Tibial nerve (tissue), 4 donors: ENCODE data around the gene GPR55. TPM values are rescaled to one million over a fixed set of nuclear protein-coding genes. Genes with fewer than 3 reads are reported as not detected.

Experiments
- DNase-seq, 2 donors: peaks; one replicate each; pipeline ENCODE4 v3.0.0-alpha.2; 2019; ENCODE audit warnings: low spot score in 2 of 2
- H3K27ac ChIP-seq, 4 donors: fragments of 200-600 bp; sonication (generic) in 3 of 4; one replicate each; pipeline ENCODE4 v1.5.1; 2017 to 2019; ENCODE audit warnings: mild to moderate bottlenecking in 1 of 4
- H3K27me3 ChIP-seq, 2 donors: fragments of 200-600 bp; sonication (generic) in 1 of 2; one replicate each; pipeline versions ENCODE4 v1.5.1 to v1.6.0; 2017 to 2019
- H3K36me3 ChIP-seq, 3 donors: fragments of 200-600 bp; sonication (generic); one replicate each; pipeline ENCODE4 v1.5.1; 2018 to 2019
- H3K4me1 ChIP-seq, 4 donors: fragments of 200-600 bp; sonication (generic) in 3 of 4; one replicate each; pipeline ENCODE4 v1.5.1; 2017 to 2019
- H3K4me3 ChIP-seq, 4 donors: fragments of 200-600 bp; sonication (generic) in 3 of 4; one replicate each; pipeline ENCODE4 v1.5.1; 2017 to 2019; ENCODE audit warnings: mild to moderate bottlenecking in 1 of 4, moderate library complexity in 1 of 4
- H3K9me3 ChIP-seq, 4 donors: fragments of 200-600 bp; sonication (generic) in 3 of 4; one replicate each; pipeline ENCODE4 v1.5.1; 2017 to 2019
- CTCF ChIP-seq, 5 experiments: fragments of 200-600 bp in 3 of 5; fragments of 450-650 bp in 2 of 5; sonication (generic) in 3 of 5; IDR thresholded peaks; one replicate each; pipeline ENCODE4 v1.5.1; 2016 to 2019; ENCODE audit warnings: antibody characterized with exemption in 5 of 5, mild to moderate bottlenecking in 3 of 5, moderate library complexity in 2 of 5
- EP300 ChIP-seq, 2 donors: sonication (generic); formaldehyde crosslinking; IDR thresholded peaks; one replicate each; pipeline ENCODE4 v1.6.1; 2017; ENCODE audit warnings: antibody characterized with exemption in 2 of 2, mild to moderate bottlenecking in 1 of 2
- POLR2A ChIP-seq, 2 donors: fragments of 450-650 bp; IDR thresholded peaks; one replicate each; pipeline ENCODE4 v1.6.1; 2017; ENCODE audit warnings: antibody characterized with exemption in 2 of 2, mild to moderate bottlenecking in 2 of 2, moderate library complexity in 2 of 2
- WGBS, 2 donors: methylation state at CpG; one replicate each; pipeline ENCODE4 v1.1.5; 2018; 5-methylcytosine and 5-hydroxymethylcytosine counted together
- total RNA-seq, 4 donors: library from RNA; depleted of rRNA; stranded (reverse); fragments of >200 nt; gene quantifications; one replicate each; pipeline ENCODE4 v1.1.0, GENCODE V29; 2016

Gene GPR55
- total RNA-seq, 4 donors from 2014 or later, result 0.21 TPM; not detected in 3

- H3K36me3 ChIP-seq, result no peaks in the 10 kb centered on the region
- no peak for TF ChIP-seq POLR2A (IDR thresholded peaks at IDR 0.05)
- no peak for TF ChIP-seq EP300 (IDR thresholded peaks at IDR 0.05)
- no peak for TF ChIP-seq CTCF (IDR thresholded peaks at IDR 0.05)
- H3K27me3 ChIP-seq, result peaks cover 0 to 28% of the 10 kb centered on the region in 2 donors
- H3K27ac ChIP-seq, result no peak overlapping the region
- WGBS, 2 donors, result 89 to 91% methylated on average over 5 of the region's 5 CpGs
- H3K4me3 ChIP-seq, result no peak overlapping the region
- peaks cover 0 to 30% (median 17%) of the 10 kb centered on the region in 4 donors for H3K4me1 ChIP-seq
- no peak for DNase-seq
- peaks cover 0 to 15% (median 0%) of the 10 kb centered on the region in 4 donors for H3K9me3 ChIP-seq
These were observed 62.8 kb downstream of the GPR55 start for GRCh38 chr2:230862292-230862691.

DNA sequence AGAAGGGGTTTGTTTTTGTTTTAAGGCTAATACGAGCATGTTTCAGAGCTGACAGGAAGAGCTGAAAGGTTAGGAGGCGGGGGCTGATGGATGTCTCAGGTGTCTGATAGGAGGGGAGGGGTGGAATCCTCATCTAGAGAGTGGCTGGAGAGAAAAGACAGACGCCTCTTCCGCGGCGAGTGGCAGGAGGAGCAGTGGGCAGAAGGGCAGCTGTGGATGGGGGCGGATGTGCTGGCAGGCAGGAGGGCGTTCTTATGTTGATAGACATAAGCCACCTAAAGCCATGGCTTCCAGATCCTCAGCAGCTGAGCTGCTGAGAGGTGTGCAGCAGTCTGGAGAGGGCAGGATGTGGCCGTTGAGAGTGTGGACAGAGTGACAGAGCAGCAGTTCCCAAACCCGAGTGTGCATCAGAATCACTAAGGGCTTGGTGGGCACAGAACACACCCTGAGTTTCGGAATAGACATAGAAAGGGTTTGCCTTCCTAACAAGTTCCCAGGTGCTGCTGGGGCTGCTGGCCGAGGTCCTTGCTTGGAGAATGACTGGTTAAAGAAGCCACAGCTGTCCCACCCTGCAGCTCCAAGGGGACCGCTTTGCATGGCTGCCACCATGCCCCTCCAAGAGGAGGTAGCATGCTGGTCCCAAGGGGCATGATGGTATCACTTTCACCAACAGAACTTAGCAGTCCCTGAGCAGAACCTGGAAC, 63.3 kb downstream of the GPR55 start:
- WGBS, 2 donors, result 39 to 43% methylated on average over 13 of the region's 13 CpGs
- H3K36me3 ChIP-seq, result no peaks in the 10 kb centered on the region
- TF ChIP-seq POLR2A (IDR thresholded peaks at IDR 0.05), result no peak
- no peak for TF ChIP-seq CTCF (IDR thresholded peaks at IDR 0.05)
- no peak for TF ChIP-seq EP300 (IDR thresholded peaks at IDR 0.05)
- H3K9me3 ChIP-seq, result peaks cover 0 to 15% (median 0%) of the 10 kb centered on the region in 4 donors
- no peak overlapping the region for H3K27ac ChIP-seq
- no peak for DNase-seq
- peaks cover 0 to 34% of the 10 kb centered on the region in 2 donors for H3K27me3 ChIP-seq
- no peak overlapping the region for H3K4me3 ChIP-seq
- peaks cover 0 to 24% (median 14%) of the 10 kb centered on the region in 4 donors for H3K4me1 ChIP-seq

Other genes with a start within 250 kb of the GPR55 start
- gene CAB39, start 212.4 kb downstream of the GPR55 start, total RNA-seq, result 10 to 100 TPM; 60.0 to 82.2 (median 69.7) TPM
- gene ITM2C, start 60.3 kb downstream of the GPR55 start, total RNA-seq, result 100 to 1,000 TPM in 3 of 4 donors, 10 to 100 TPM in 1; 80.1 to 146 (median 128) TPM
- gene SPATA3, start 70.9 kb upstream of the GPR55 start, total RNA-seq, result not detected
- gene C2orf72, start 112.3 kb upstream of the GPR55 start, total RNA-seq, result 1 to 10 TPM in 1 of 4 donors, under 1 TPM in 2, not detected in 1; 0.20 to 2.6 (median 0.42) TPM
- 10 to 100 TPM; 47.9 to 79.3 (median 61.9) TPM for gene PSMD1, start 131.6 kb upstream of the GPR55 start, total RNA-seq
- under 1 TPM in 3 of 4 donors, not detected in 1; 0.20 to 0.60 (median 0.42) TPM for gene HTR2B, start 199.8 kb upstream of the GPR55 start, total RNA-seq